CD1c-positive myeloid dendritic cell (primary cell): ENCODE data around the gene CCDC117.
"Not testable (repeated sequence)": the region's sequence is repeated elsewhere in the genome, so short reads cannot be mapped to it uniquely, and the experiment has no call there.

ENCODE experiments used
- DNase-seq: peaks from one replicate; pipeline ENCODE4 v3.0.0-alpha.2; 2016; ENCODE audit errors: extremely low spot score

CCDC117 gene

DNA sequence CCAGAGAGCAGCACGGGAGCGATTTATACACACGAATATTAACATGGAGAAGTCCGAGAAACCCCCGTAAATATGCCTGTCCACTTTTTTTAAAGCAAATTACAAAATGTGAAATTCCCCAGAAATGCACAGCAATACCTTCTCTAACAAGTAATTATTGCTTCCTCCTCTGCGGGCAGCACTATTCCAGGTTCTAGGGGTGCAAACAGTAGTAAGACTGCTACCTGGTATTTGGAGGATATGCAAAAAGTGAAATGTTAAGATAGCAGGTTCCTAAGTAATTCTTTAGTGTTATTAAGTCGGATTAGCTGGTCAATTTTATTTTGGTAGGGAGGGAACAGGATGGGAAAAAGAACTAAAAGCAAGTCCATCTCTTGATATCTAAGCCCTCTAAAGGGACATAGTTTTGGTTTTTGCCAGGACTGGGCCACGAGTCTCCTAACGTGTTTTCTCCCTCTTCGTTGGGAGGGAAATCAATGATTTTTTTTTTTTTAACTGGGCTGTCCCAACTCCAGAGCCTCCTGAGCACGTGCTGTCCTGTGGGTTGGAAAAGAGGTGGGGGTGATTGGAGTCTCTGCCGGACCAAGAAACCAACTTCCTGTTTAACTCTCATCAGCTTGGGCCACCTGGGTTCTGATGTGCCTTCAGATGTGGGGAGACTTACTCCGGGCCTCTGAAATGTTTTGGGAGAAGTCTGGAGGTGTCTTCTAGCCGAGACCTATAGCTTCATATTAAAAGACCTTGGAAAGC lies 29.5 kb downstream of the CCDC117 start:
- DNase-seq = peak; percentile 55

DNA sequence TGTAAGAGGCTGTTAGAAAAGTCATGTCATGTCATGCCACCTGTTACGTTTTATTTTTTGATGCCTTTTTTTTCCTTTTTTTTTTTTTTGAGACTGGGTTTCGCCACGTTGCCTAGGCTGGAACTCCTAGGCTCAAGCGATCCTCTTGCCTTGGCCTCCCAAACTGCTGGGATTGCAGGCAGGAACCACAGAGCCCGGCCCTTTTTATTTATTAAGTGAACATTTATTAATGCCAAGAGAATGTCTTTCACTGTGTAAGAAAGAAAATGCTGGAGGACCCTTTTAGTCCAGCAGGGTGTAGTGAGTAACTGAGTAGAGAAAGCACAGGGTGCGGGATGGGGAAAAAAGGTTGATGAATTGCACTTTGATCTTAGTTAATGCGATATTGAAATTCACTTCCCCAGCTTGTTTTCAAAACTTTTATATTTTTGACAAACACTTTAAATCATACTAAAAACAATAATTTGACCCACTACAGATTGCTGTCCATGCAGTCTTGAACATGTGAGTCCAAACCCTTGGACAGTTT lies 30.2 kb downstream of the CCDC117 start:
- peak; percentile 34 for DNase-seq

GRCh38 chr22:28805426-28805825 lies 32.9 kb downstream of the CCDC117 start:
- not testable (repeated sequence) for DNase-seq

DNA sequence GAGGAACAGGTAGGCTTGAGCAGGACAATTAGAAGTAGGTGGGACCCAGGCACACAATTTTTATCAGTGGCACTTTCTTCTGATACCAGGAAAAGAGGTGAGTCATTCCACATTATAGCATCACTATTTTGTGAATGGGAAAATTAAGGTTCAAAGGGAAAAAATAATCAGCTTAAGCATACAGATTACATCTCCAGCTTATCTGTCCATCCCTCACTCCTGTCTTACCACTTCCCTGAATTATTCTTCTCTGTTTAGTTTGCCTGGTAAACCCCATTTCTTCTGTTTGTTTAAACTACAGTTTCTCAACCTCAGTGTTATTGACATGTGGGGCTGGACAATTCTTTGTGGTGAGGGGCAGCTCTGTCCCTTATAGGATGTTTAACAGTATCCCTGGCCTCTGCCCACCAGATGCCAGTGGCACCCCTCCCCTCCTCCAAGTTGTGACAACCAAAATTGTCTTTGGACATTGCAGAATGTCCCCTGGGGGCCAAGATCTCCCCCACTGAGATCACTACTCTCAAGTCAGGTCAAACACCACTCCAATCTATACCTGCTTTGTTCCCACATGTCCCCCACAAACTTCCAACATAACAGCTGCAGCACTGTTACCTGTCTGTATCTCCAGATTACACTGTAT lies 36.3 kb downstream of the CCDC117 start:
- no peak for DNase-seq

DNA sequence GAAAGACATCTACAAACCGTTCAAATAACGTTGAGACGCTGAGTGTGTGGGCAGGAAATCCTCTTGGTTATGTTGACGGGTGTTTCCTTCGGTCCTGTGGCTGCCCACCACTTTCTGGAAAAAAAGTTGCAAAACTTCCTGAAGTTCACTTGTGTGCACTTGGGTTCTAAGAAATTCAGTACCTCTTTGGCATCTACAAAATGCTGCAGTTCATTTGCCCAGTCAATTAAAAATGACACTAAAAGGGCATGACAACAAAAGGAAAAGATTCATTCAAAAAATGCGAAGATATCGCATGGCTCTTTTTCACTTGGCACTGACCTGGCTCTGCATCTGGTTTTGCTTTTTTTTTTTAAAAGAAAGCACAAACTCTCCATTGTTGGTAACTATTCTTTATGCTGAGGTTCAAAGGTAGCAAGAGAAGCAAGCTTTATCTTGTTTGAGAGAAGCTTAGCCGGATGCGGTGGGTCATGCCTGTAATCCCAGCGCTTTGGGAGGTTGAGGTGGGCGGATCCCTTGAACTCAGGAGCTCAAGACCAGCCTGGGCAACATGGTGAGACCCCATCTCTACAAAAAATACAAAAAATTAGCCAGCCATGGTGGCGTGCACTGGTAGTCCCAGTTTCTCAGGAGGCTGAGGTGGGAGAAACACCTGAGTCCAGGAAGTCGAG lies 38.5 kb downstream of the CCDC117 start:
- DNase-seq = peak; percentile 87

GRCh38 chr22:28812516-28812915 lies 40.0 kb downstream of the CCDC117 start:
- DNase-seq = no peak

DNA sequence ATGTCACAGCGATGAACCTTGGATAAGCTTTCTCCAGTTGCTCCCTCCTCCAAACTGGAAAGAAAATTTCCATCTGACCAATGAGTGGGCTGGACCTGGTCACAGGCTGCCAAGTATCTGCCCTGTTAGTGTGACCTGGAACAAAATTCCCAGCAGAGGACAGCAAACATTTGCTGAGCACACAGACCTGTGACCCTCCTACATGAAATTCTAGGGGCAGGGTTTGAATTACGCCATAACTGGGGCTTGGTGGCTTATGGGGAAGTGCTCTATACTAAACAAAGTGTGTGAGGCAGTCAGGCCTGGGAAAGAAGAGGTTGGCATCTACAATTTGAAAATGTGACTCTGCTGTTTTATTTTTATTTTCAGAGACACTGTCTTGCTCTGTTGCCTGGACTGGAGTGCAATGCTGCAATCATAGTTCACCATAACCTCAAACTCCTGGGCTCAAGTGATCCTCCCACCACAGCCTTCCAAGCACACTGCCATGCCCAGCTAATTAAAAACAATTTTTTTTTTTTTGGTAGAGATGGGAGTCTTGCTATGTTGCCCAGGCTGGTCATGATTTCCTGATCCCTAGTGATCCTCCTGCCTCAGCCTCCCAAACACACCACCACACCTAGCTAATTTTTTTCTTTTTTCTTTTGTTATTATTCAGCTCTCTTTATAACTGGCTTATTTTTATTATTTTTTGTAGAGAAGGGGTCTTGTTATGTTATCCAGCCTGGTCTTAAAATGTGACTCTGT lies 41.5 kb downstream of the CCDC117 start:
- DNase-seq = peak; percentile 88

DNA sequence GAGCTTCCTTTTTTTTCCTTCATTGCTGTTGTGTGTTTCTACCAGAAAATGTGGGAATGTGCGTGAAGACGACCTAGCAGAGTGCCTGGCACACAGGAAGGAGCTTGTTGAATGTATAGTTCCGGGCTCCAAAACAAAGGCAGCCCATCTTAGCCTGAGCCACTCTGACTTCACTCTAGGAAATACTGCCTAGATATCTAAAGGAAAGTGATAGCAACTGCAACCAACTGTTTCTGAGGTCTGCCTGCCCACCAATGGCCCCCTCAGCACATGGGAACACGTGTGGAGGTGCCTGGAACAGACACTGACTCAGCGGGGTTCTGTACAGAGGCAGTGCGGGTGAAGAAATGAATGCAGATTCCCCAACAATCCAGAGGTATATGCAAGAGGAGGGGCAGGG lies 42.6 kb downstream of the CCDC117 start:
- DNase-seq = no peak

DNA sequence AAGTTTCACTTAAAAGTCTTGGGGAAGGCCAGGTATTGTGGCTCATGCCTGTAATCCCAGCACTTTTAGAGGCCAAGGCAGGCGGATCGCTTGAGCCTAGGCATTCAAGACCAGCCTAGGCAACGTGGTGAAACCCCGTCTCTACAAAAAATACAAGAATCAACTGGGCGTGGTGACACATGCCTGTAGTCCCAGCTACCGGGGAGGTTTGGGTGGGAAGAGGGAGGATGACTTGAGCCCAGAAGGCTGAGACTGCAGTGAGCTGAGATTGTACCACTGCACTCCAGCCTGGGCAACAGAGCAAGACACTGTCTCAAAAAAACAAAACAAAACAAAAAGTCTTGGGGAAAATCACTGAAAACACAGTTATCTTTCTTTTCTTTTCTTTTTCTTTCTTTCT lies 43.2 kb downstream of the CCDC117 start:
- no peak for DNase-seq

- no peak for DNase-seq
These were observed 44.6 kb downstream of the CCDC117 start for GRCh38 chr22:28817064-28817463.

DNA sequence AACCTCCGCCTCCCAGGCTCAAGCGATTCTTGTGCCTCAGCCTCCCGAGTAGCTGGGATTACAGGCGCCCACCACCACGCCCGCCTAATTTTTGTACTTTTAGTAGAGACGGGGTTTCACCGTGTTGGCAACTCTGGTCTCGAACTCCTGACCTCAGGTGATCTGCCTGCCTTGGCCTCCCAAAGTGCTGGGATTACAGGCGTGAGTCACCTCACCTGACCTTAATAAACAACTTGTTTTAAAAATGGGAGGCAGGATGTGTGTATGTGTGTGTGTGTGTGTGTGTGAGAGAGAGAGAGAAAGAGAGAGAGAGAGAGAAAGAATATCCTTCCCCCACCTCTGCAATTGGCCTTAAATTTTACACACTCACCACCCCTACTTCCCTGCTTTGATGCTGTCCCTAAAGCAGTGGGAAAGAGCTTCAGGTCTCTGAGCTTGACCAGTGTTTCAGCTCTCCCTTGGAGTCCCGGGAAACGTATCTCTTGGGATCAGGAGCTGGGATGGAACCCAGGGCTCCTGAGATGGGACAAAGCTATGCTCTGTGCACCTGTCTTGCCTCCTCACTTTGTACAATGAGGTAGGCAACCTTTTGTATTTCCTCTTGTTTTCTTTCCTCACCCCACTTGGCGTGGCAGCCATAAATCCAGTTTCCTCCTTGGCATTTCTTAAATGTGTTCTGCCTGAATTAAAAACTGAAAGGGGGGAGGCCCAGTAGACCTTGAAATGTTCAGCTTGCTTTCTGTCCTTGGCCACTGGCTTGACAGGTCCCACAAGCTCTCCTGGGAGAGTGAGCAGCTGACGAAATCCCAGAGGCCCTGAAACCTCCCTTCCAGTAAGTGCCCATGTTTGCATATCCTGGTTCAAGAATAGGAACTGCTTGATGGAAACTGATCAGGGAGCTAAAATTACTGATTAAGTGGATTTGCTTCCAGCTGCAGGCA lies 45.7 kb downstream of the CCDC117 start:
- no peak for DNase-seq

DNA sequence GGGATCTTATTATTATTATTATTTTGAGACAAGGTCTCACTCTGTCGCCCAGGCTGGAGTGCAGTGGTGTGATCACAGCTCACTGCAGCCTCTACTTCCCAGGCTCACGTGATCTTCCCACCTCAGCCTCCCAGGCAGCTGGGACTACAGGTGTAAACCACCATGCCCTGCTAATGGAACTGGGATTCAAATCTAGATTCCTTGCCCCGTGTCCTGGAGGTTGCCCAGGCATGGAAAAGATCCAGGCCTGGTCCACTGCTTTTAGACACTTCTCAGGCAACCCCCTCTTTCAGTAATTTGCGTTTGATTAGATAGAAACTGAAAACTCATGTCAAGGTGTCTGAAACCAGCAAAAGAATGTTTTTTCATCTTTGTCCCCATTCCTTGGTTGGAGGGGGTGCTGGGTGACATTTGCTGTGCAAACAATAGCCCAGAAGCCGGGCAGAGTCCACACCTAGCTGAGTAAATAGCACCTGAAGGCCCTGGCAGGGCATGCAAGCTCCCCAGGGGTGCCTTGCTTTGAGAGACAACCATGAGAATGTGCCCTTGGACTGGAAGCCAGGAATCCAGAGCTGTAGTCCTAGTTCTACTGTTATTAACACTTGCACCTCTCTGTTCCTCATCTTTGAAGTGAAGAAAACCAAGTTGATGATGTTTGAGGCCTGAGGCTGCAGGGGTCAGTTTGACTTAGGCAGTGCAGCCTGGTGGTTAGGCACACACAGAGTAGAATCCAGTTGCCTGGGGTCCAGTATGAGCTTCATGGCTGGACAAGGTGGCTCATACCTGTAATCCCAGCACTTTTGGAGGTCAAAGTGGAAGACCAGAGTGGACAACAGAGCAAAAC lies 47.0 kb downstream of the CCDC117 start:
- no peak for DNase-seq

DNA sequence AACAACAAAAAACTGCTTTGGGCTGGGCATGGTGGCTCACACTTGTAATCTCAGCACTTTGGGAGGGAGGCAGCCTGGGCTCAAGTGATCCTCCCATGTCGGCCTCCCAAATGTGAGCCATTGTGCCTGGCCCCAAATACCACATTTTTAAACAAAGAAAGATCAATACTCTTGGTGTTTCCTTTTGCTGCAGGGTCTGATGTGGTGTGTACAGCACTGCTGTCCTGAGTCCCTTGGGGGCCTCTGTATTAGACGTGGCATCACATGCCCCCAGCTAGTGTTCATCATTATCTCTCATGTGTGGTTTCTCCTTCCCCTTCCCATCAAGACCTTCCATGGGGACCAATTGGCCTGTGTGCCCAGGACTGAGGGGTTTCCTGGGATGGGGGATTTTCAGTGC lies 48.4 kb downstream of the CCDC117 start:
- DNase-seq = no peak

GRCh38 chr22:28821452-28821851 lies 49.0 kb downstream of the CCDC117 start:
- DNase-seq = no peak

GRCh38 chr22:28822930-28823551 lies 50.5 kb downstream of the CCDC117 start:
- DNase-seq = no peak

- not testable (repeated sequence) for DNase-seq
These were observed 52.0 kb downstream of the CCDC117 start for GRCh38 chr22:28824455-28824854.

DNA sequence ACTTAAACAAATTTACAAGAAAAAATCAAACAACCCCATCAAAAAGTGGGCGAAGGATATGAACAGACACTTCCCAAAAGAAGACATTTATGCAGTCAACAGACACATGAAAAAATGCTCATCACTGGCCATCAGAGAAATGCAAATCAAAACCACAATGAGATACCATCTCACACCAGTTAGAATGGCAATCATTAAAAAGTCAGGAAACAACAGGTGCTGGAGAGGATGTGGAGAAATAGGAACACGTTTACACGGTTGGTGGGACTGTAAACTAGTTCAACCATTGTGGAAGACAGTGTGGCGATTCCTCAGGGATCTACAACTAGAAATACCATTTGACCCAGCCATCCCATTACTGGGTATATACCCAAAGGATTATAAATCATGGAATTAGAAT lies 53.9 kb downstream of the CCDC117 start:
- not testable (repeated sequence) for DNase-seq

DNA sequence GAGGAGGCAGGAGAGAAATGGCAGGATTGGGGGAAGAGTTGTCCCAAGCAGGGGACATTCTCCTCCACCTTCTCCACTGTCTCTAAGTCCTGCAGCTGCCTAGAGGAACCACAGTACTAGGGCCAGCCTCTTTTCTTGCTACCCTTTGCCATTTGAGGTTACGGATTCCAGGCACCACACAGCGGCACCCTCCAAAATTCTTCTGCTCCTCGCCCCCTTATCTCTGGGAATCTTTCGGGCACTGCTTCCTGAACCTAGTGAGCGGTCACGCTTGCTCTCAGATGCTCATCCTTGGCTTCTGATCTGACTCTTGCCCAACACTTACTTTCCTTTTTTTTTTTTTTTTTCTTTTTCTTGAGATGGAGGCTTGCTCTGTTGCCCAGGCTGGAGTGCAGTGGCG lies 54.4 kb downstream of the CCDC117 start:
- DNase-seq = no peak

GRCh38 chr22:28829358-28830181 lies 57.1 kb downstream of the CCDC117 start:
- DNase-seq = peak; percentile 88
